ENCODE results near the gene SLC6A1.
"Not testable (repeated sequence)": the region's sequence is repeated elsewhere in the genome, so short reads cannot be mapped to it uniquely, and the experiment has no call there.

Gene SLC6A1

DNA sequence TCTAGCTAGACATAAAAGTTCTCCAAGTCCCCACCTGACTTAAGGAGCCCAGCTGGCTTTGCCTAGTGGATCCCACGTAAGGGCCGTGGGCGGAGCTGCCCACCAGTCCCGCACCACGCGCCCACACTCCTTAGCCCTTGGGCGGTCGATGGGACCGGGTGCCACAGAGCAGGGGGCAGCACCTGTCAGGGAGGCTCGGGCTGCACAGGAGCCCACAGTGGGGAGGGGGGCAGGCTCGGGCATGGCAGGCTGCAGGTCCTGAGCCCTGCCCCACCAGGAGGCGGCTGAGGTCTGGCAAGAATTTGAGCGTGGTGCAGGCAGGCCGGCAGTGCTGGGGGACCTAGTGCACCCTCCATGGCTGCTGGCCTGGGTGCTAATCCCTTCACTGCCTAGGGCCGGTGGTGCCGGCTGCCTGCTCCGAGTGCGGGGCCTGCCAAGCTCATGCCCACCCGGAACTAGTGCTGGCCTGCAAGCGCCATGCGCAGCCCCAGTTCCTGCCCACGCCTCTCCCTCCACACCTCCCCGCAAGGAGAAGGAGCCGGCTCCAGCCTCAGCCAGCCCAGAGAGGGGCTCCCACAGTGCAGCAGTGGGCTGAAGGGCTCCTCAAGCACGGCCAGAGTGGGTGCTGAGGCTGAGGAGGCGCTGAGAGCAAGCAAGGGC is 78.7 kb downstream of the SLC6A1 start:
- DNase-seq = no peak

GRCh38 chr3:11072631-11073030 is 80.1 kb downstream of the SLC6A1 start:
- DNase-seq = no peak

DNA sequence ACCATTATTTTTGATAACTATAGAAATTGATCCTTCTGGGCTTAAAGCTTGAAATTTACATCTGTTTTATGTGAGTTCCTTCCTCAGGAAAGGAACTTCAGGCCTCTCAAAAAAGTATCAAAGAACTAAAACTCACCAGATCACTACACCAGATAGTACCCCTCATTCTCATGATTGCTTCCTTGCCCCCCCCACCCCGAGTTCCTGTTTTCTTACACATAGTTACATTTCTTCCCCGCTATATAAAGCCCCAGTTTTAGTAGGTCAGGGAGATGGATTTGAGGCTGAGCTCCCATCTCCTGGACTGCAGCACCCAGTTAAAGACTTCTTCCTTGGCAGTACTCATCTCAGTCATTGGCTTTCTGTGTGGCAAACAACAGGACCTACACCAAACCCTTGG is 81.5 kb downstream of the SLC6A1 start:
- no peak for DNase-seq

DNA sequence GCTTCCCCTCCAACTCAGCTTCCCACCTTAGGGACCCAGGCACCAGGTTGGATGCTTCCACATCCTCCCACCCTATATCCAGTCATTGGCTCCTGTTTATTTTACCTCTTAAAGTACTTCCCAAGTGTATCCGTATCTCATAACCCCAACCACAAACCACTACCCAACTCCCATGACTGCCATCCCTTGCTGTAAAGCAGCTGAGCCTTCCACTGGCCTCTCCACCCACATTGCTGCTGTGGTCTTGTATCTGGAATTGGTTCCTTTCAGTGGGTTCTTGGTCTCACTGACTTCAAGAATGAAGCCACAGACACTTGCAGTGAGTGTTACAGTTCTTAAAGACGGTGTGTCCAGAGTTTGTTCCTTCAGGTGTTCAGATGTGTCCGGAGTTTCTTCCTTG is 81.9 kb downstream of the SLC6A1 start:
- no peak for DNase-seq

- DNase-seq = not testable (repeated sequence)
Measured at GRCh38 chr3:11075122-11075521, 82.6 kb downstream of the SLC6A1 start.

DNA sequence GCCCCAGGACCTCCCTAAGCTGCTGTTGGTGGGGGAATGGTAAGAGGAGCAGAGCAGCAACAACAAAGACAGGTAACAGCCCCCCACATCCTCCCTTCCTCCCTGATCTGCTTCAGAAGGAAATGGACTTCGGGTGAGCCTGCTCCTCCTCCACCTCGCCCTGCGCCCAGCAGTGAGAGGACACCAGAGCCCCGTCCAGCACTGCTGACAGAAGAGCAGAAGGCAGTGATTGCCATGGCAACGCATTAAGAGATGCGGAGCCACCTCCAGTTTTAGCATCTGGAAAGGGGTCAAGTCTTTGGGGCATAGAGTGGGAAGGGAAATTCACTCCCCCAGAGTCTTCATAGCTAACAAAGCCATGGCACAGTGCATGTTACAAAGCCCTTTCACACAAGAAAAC is 84.2 kb downstream of the SLC6A1 start:
- no peak for DNase-seq

DNA sequence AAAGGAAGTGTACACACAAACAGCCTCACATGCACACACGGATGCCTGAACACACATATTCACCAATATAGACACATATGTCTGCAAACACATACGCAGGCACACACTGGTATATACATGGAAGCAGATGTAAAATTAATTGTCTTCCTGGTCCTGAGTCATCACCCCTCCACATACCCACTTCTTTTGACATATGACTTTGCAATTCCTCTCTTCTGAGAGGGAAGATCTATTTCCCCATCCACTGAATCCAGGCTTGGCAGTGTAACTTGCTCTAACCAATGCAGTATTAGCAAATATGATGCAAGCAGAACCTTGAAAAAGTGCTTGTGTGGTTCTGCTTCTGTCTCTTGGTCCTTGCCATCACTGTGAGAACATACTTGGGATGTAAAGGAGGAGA is 84.9 kb downstream of the SLC6A1 start:
- DNase-seq = no peak

DNA sequence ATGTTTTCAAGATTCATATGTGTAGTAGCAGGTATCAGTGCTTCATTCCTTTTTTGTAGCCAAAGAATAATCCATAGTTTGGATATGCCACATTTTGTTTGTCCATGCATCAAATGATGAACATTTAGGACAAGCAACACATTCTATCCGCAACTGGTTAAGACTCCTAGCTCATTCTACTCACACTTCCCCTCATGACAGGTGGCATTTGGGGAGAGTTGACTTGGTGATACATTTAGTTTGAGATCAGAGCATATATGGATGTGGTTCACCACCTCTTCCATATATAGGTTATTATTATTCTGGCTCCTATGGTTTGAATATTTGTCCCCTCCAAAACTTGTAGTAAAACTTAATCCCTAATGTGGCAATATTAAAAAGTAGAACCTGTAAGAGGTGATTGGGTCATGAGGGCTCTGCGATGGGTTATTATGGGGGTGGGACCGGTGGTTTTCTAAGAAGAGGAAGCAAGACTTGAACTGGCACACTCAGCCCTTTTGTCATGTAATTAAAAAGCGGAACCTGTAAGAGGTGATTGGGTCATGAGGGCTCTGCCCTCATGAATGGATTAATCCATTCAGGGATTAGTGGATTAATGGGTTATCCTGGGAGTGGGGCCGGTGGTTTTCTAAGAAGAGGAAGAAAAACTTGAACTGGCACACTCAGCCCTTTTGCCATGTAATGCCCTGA is 86.4 kb downstream of the SLC6A1 start:
- DNase-seq = no peak

DNA sequence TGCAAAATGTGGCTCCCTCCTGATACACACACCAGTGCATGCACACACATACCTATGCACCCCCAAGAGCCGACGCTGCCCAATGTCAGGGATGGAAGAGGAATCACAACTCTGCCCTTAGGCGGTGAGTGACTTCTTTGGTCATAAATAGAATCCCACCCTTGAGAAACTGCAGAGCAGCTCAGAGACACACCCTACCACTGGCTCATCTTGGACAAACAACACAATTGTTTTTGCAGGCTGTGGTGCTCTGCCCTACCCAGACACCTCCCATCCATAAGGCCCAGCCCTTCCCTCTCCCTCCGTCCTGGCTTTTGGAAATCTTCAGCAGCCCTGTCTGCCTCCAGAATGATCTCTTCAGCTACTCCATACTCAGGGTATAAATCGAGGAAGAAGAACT is 87.9 kb downstream of the SLC6A1 start:
- no peak for DNase-seq

DNA sequence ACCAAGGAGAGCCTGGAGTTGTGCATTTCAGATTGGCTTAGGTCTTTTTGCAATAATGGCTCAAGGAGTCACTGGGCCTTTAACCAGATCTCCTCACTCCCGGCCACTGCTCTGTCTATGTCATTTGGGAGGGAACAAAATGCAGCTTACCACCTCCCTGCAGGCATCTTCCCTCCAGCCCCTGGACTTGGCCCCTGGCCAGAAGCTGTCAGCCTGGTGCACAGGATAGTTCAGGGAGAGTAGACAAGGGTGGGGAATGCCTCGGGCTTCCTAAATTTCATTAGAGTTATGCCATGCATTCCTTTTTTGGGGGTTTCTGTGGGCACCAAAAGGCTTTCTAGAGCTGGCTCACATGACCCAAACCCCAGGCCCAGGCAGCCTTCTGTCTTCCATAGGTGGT is 91.5 kb downstream of the SLC6A1 start:
- DNase-seq = peak; percentile 17

DNA sequence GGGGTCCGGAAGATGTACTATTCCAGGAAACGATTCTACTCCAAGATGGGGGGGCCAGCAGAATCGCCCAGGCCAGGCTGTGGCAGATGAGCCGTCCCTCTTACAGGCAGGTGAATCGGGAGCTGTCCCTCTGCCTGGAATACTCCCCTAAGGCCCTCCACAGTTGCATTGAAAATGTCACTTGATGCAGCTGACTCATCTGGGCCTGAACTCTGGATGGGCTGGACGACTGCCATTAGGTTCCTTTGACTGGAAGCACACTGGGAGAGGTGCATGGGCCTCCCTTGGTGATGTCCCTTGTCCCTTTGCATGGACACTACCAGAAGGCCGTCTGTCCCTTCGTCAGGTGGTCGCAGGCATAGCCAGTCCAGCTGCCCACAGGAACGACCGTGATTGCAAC is 92.1 kb downstream of the SLC6A1 start:
- DNase-seq = no peak

DNA sequence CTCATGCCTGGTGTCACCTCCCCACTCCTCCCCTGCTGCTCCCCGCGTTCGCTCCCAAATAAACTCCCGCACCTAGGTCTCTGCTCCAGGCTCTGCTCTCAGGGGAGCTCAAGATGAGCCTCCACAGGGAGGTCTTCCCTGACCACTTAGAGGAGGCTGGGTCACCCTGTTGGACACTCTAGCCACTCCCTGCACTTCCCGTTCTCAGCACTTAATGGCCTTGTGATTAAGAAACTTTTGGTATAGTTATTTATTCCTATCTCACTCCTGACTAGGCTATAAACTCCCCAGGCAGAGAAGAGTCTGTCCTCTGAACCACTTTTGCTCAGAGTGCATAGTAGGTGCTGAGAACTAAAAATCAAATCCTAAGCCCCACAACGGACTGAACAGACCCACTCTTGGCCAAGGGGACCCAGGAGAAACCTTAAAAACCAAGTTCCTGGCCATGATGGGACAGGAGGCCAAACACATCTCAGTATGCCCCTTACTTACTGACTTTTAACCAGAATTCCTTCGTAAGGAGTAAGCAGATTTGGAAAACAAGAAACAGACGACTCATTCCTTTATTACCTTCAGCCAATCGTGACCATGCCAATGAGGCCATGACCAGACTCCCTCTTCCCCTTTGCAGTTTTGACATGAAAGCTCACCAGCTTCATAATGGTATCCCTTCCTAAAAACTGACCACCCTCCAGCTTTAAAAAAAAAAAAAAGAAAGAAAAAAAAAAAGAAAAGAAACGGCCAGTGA is 92.7 kb downstream of the SLC6A1 start:
- no peak for DNase-seq

GRCh38 chr3:11086856-11087255 is 94.3 kb downstream of the SLC6A1 start:
- peak; percentile 27 for DNase-seq

GRCh38 chr3:11088066-11088465 is 95.5 kb downstream of the SLC6A1 start:
- no peak for DNase-seq

GRCh38 chr3:11088831-11089230 is 96.3 kb downstream of the SLC6A1 start:
- no peak for DNase-seq

All from NCI-H69 (cell line).